Liver (tissue), 3 donors: Measurements from ENCODE around the gene RABEP2.

Source experiments
- JUND ChIP-seq, 2 donors: IDR thresholded peaks; 2 replicates each; pipeline ENCODE4 v1.6.1; 2016; ENCODE audit warnings: antibody characterized with exemption in 2 of 2
- RAD21 ChIP-seq, 2 donors: IDR thresholded peaks; 2 replicates each; pipeline ENCODE4 v1.6.1; 2016; ENCODE audit warnings: antibody characterized with exemption in 2 of 2, mild to moderate bottlenecking in 2 of 2
- REST ChIP-seq: IDR thresholded peaks from 2 replicates; pipeline ENCODE4 v1.6.1; 2016; ENCODE audit warnings: antibody characterized with exemption, mild to moderate bottlenecking
- TAF1 ChIP-seq: conservative IDR thresholded peaks from 2 replicates; pipeline ENCODE4 v1.6.1; 2016; ENCODE audit warnings: antibody characterized with exemption, mild to moderate bottlenecking
- TF ChIP-seq, protein P1 (sequence below): fragments of 150-350 bp; IDR thresholded peaks from 2 replicates; pipeline ENCODE4 v1.5.1; 2017; ENCODE audit warnings: improper control_type of control experiment, low read depth, low read length; ENCODE audit not compliant: missing input control
- donor health status: healthy.
- donor health status: healthy.

DNA sequence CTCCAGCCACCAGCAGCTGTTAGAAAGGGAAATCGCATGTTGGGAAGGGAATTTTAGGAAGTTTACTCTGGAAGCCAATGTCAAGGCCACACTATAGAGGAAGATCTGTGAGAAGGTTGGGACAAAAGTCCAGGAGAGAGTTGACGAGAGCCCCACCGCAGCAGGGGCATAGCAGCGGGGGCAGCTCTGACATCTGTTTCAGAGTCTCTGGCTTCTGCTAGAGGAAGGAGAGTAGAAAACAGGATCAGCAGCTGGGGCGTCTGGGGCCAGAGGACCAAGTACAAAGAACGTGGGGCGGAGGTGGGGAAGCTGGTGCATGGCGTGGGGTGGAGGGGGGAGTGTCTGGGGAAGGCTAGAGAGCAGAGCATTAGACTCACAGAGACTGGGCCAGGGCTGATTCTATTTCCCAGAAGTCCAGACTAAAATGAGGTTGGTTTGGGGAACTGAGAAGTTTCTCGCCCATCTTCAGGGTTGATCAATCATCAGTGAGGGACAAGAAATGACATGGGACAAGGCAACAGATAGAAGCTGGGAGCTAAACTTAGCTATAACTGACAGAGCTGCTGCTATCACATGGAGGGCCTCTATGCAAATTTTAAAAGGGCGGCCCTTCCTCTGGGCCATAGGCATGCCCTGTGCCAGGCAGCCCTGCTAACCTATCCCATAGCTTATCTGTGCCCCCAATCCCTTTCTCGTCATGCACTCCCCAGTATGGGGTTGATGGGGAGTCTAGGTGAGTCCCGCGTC lies 1.2 kb downstream of the RABEP2 start:
- TF ChIP-seq TAF1 = no peak
- no peak for TF ChIP-seq RAD21 (IDR thresholded peaks at IDR 0.05)
- no peak for TF ChIP-seq JUND (IDR thresholded peaks at IDR 0.05)
- no peak for TF ChIP-seq REST
- TF ChIP-seq, protein P1, sequence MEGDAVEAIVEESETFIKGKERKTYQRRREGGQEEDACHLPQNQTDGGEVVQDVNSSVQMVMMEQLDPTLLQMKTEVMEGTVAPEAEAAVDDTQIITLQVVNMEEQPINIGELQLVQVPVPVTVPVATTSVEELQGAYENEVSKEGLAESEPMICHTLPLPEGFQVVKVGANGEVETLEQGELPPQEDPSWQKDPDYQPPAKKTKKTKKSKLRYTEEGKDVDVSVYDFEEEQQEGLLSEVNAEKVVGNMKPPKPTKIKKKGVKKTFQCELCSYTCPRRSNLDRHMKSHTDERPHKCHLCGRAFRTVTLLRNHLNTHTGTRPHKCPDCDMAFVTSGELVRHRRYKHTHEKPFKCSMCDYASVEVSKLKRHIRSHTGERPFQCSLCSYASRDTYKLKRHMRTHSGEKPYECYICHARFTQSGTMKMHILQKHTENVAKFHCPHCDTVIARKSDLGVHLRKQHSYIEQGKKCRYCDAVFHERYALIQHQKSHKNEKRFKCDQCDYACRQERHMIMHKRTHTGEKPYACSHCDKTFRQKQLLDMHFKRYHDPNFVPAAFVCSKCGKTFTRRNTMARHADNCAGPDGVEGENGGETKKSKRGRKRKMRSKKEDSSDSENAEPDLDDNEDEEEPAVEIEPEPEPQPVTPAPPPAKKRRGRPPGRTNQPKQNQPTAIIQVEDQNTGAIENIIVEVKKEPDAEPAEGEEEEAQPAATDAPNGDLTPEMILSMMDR = no peak
